ENCODE results near the gene NR2F2.

NR2F2 gene

DNA sequence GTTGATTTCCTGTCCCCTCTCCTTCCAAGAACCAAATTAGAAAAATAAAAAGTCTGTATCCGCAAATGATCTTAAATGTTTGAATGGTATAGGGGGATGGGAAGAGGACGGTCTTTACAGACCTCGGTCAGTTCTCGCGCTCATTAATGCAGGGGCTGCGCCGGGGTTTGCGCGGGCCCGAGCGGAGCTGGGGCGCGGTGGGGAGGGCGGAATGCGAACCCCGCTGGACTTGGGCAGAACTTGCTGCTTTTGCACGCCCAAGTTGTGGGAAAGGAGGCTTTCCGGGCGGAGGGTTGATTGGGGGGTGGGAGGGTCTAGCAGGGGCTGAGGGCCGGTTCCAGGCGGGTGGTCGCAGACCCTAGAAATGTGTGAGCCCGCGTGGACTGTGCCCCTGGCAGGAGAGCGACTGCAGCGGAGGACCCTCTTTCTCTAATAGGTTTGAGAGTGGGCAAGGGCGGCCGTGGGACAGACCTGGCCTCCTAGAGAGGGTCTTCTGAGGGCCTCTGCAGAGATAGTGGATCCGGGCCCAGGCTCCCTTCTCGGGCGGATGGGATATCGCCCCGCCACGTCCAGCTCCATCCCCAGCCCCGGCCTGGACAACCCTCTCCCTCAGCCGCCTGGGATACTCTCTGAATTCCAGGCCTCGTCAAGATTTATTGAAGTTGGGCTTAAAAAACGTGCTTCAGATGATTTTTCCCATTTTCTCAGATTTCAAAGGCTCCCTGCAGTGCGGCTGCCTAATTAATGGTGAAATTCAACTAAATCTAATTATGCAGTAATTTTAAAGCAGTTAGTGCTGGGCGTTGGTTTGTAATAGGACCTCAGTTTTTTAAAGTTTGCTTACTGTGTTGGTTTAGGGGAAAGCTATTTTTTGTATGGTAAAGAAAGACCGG lies 11.3 kb downstream of the NR2F2 start:
- DNase-seq (ENCODE audit: low read depth, low spot score): no peak

DNA sequence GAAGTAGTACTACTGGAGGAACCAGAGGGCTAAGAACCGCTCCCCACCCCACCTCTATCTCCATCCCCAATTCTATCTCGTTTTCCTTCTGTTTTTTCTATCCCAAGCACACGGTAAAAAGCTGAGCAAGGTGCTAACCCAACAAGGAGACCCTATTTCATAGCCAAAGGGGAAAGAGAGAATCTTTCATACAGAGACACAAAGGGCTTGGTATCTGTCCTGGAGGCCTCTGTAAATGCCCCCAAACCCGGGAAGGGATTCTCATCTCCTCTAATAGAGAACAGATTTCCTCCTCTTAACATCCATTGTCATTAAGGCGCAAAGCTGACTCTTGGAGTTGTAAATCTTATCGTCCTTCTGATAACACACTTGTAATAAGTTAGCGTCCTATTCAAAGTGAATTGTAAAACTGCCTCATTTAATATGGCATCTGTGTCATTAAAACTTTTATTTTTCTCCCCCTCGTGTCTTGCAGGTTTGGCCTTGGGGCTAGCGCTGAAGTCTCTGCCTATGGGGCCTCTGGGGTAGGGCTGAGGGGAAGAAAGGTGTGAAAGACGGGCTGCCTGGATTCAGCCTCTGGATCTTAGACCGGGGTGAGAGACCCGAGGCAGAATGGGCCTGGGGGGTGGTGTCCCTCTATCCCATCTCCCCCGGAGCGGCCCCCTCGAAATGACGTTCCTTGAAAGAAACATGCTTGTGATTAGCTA lies 12.1 kb downstream of the NR2F2 start:
- DNase-seq (ENCODE audit: low read depth, low spot score): no peak

DNA sequence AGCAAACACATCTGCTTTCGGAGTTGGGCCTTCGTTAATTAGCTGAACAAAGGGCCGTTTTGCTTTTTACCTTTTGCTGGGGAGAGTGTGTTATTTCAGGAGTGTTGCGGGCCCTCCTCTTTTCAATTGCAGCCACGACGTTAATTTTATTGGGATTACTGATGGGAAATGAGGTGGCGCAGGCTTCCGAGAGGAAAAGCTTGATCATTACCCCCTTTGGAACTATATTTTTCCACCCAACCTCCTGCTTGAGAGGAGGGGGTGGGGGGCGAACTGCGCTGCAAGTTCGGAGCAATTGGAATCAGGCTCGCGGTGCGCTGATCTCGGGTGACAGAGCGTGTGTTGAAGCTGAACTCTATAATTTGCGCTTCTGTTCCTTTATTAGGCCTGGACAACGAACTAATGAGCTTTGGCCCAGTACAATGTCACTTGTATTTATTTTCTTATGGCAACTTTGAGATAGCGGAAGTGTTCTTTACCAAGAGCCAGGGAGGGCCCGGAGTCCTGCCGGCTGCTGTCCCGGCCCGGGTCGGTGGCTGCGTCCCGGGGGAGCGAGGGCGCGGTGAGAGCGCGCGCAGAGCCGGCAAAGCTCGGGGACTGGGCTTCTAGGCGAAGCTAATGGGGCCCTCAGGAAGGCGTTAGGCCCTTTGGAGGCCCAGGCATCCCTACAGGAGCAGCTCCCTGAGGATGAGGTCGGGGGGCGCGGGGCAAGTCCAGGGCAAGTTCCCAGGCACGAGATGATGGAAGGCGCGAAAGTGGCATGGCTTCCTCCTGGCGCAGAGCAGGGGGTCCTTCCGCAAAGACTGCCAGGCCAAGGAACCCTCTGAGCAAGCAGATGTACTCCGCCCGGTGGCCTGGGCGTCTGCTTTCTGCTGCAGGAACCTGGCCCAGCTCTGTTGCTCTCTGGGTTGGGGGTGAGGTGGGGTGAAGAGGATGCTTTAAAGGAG lies 12.9 kb downstream of the NR2F2 start:
- DNase-seq (ENCODE audit: low read depth, low spot score): no peak

DNA sequence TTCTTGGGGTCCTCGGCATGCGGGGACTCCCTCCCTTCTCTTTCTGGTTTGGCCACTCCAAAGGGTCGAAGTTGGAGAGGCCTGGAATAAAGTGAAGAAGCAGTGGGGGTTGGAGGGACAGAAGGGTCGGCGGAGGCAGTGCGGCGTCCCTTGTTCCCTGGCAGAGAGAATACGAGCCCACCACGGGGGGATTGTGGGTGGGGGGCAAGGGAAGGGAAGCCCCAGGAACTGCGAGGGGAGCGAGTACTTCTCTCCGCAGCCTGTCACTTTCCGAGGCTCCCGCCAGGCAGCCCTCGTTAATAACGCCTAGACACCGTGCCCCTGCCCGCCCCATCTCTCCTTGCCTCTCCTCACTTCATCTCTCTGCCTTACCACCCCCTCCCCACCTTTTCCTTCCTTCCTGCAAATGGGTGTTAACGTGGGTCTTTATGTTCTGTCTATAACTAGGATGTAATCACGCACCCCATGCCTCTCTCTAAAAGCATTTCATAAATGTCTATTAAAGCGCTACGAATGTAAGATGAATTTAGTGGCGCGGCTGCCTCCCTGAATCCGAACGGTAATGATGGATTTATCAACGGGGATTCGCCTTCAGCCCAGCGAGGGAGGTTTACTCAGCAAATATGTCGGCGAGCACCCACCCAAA lies 13.7 kb downstream of the NR2F2 start:
- no peak for DNase-seq (ENCODE audit: low read depth, low spot score)

DNA sequence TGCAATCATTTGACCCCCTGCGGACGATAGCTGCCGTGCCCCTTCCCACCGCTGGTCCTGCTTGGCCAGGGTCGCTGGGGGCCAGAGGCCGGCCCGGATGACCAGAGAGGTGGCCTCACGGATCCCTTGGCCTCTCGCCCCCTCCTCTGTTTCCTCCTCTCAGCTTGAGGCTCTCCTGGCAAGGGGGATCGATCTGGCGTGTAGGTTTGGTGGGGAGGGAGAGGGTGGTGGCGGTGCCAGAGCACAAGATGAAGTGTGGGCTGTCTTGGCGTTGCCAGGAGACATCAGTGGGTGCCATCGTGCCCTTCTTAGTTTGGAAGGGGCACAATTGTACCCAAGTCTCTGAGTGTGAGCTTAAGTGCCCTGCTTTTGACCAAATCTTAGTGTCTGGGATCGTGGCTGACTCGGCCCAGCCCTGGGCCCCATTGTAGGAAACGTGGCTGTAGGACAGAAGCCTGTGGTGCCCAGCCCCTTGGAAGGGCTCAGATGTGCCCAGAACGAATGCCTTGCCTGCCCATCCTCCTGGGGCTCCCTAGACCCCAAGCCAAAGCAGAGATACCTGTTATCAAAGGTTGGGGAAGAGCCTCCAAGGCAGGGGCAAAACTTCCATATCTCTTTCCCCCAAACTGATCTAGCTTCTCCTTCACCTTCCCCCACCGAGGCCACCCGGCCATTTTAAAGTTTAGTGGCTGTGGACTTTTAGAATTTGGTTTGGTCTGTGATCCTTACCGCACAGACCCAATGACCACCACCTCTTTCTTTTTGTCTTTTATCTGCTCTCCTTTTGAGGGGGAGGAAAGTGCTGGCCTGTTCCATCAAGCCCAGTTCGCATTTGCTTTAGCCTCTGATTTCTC lies 14.4 kb downstream of the NR2F2 start:
- no peak for DNase-seq (ENCODE audit: low read depth, low spot score)

DNA sequence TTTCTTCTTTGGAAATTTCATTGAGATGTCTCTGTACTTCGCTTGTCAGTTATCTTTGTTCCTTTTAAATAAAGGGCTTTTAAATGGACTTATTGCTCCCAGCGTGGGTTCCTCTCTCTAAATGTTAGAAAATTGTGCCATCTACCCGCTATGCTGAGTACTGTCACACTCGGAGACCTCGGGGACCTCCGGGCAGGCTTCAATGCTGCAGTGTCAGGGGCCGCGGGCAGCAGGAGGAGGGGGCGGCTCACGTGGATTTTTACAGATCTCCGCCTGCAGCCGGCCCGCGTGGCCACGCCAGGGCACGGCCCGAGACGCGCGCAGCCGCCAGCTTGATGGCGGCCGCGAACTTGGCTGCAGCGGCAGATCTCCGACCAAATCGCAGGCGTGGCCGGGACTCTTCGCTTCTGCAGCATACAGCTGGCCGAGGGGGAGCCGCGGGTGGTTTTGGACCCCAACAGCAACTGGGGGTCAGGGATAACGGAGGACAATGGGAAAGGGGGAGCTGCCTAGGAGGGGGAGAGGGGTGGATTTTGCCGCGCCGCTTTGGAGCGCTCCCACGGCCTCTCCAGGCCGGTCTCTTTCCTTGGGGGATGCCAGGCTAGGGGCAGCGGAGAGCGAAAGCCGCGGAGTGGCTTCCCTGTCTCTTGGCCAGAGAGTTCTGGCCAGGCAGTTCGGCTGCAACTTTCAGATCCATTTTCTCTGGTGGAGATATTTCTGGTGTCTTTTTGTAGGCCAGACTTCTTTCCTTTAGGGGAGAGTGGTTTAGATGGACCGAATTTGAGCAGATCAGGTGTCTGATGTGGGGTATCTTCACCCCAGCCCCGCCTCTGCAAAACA lies 15.3 kb downstream of the NR2F2 start:
- no peak for DNase-seq (ENCODE audit: low read depth, low spot score)

DNA sequence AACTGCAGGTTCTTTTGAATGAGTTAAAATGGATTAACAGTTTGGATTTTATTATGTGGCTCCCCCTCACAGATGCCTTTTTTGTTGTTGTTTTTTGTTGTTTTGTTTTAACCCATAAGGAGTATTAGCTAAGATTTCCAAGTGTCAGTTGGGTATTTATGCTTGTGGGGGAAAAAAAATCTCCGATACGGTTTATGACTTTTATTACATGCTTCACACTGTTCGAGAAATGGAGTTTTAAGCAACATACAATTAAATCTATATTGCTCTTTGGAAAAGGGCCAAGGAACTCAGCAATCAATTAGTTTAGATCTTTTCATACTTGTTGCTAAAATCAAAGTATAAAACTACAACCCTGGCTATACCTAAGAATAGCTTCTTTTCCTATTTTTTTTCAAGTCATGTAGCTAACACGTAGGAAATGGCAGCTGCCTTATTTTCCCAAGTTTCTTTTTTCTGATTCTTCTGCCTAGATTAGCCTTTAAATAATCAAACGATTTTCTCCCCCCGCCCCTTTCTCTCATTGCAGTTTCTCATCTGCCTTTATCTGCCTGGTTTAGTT lies 16.0 kb downstream of the NR2F2 start:
- DNase-seq (ENCODE audit: low read depth, low spot score): no peak

DNA sequence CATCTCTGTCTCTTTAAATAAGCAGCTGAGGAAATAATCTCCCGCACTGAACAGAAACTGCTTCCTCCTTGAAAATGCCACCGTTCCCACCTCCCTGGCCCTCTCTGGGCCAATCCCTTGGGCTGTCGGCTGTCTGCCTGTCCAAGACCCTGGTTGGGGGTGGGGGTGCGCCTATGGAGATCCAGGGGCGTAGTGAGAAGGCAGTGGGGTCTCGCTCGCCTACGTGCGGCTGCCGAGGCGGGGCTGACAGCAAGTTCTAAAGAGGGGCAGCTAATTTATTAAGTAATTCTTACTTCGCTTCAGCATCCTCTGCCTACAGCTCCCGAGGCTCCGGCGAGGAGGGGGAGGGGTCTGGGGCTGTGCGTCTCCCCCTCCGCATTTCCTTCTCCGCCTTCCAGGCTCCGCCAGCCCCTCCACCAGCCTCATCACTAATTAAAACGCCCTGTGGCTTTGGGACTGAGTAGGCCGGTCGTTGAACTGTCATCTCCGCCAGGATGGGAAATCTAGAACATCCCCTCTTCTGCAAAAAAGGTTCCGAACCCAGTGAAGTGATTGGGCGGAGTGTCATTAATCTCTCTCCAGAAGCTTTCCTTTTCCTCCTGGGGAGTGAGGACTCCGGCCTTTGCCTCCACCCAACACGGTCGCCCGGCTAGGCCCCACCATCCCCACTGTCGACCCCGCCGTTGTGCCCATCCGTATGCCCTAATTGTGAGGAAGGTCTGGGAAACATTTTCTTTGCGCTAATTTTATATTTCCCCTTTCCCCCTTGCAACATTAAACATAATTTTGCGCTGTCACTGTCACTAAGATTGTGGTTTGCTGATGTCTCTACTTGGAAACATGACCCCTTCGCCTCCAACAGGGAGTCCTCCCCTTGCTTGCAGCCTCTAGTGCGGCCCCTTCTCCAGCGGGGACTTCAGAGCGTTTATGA lies 16.9 kb downstream of the NR2F2 start:
- no peak for DNase-seq (ENCODE audit: low read depth, low spot score)

DNA sequence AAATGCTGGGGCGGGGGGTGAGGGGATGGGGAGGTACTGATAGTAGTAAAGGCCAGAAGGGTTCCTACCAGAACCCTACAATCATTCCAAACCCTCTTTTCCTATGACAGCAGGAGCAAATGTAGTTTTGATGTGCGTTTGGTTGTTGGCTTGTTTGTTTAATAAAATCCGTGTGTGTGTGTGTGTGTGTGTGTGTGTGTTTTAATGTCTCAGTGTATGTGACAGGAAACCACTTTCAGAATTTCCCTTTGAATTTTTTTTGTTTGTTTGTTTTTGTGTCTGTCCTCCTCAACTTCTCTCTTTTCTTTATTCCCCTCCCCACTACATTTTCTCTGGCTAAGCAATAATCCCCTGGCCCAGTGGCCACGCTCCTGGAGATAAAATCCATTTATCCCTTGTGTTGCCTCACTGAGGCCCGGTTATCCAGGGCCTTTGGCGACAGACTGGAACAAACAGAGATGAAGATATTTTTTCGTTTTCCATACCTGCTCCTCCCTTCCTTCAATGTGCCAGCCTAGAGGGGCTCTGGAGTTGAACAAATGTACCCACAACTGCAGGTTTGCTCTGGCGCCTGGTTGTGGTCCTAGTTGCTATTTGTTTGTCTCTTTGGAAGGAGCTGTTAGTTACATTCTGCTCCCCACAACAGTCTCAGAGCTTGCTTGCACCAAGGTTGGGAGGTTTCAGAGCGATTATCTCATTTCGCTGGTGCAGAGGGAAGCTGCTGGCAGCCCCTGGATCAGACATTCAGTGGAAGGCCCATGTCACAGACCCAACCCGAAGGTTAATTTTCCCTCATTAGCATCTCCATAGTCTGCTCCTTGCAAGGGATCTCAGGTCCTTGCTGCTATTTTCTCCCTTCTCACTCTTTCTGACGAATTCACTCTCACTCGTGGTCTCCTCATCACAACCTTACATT lies 17.9 kb downstream of the NR2F2 start:
- no peak for DNase-seq (ENCODE audit: low read depth, low spot score)

DNA sequence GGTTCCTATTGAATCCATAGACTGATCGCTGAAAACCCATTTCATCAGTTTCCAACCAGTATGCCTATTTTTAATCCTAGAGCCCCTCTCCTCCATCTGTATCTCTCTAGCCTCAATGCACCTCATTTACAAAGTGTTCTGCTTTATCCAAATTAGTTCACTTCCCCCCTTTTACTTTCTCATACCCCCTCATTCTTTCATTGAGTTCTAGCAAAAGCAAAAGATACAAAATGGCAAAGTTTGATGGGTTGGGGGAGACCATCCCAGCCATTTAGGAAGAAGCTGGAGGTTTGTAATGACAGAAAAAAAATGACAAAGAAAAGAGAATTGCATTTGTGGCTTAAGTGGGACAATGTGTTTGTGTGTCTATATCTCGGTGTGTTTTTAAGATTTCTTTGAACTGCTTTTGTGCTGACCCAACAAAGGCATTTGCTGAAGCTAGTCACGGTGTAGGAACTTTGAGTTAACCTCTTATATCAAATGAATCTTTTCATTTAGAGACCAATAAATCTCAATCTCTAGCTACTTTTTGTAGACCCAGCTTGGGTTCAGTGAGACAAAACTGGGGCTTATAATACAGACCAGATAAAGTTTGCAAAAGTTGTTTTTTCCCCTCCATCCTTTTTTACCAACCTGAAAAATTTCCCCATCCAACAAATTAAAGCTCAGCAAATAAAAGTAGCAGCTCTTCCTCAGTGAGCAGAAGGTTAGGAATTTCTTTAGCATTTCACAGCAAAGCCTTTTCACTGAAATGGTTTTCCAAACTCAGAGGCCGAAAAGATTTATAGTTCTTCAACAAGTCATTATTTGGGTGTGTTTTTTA lies 18.7 kb downstream of the NR2F2 start:
- DNase-seq (ENCODE audit: low read depth, low spot score): no peak

DNA sequence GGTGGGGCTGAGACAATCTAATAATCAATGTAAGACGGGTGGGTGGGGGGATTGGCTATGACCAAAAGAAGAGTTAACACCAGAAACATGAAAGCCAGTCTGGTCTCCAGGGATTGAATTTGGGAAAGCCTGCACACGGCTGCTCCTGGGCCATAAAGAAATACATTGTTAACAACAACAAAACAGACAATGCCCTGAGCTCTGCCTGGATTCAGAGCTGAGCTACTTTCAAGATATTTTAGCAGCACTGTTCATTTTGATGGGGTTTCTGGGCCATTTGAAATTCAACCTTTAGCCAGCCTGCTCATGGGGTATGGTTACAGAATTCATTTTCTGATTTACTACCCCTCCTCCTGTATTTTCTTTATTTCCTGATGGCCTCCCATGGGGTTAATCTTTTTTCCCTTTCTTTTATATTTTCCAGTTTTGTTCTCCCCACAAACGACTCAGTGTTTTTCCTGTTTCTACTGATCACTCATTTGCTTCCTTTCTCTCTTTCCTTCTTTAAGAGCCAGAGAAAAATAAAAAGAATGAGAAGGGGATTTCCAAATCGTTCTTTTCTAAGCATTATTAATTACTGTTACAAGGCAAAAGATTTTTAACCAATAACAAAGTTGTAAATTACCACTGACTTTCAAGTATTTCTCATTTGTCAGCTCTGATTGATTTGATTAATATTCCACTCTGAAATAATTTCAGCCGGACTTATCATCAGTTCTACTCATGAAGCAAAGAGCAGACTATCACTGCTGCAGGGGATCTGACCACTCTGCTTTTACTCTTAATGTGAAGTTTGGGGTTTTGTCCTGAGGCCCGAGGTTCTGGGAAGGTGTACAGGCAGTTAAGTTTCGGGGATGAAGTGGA lies 19.6 kb downstream of the NR2F2 start:
- no peak for DNase-seq (ENCODE audit: low read depth, low spot score)

DNA sequence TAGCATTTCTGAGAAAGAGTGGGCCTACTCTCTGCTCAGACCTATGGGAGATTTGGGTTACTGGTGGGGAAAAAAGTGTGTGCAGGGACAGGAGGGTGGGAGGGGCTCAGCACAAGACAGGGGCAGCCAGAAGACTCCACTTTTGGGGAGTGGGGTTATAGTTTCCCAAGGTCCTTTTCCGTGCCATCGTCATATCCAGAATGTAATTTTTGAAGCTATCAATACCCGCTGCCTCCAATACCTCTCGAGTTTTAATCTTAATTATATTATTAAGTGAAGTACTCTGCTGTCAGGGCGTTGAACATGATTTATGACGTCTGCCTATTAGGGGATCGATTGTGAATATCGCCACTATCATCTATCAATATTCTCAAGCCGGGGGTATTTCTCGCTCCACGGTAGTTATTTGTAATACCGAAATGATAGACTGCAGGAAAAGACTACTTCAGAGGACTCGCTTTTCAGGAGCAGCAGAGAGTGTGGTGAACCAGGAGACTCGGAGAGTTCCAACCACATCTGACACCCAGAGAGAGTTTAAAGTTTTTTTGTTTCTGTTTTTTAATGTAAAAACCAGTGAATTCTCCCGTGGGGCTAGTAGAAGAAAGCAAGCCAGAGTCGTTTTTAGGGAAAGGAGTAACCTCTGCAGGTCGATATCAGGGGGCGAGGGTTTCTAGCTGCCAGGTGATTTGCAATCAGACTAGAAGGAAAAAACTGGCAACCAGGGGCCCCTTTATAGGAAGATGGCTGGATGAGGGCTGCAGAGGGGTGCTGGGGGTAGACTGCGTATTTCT lies 20.6 kb downstream of the NR2F2 start:
- no peak for DNase-seq (ENCODE audit: low read depth, low spot score)

DNA sequence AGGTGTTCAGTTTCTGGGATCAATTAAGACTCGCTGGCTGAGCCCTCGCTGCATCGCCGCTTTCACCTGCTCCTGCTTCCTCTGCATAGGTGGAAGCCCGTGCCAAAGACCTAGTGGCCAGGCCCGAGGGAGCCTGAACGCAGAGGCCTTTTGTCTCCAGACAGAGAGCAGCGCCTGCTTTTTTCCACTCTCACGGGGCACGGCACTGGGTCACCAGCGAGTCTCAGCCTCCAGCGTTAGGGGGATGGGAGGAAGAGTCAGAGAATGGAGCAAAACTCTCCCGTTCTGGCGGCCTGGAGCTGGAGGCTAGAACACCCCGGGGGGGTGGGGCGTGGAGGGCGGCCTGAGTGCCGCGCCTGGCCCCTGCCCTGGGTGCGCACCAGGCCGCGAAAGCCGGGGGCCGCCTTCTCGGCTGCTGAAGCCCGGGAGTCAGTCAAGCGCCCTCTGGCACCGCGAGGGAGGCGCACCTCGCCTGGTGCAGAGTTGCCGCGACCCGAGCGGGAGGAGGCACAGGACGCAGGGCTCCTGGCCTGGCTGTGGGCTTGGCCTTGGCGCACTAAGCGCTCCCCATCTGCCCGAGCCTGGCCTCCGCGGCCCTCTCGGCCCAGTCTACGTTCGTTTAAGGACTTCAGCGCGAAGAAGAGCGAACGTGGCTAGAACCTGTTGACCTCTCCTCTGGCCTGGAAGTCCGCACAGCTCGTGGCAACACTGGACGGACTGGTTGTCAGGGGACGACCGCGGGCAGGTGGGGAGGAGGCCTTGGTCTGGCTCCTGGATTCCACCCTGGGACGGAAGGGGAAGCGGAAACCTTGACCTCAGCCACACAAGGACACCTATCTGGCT lies 21.5 kb downstream of the NR2F2 start:
- DNase-seq (ENCODE audit: low read depth, low spot score): no peak
